Activated CD4-positive, alpha-beta T cell treated with anti-CD3 and anti-CD28 coated beads, Interleukin-2, amount 10 ng/mL, durations not matched to agents 7 days and 5 days (primary cell): ENCODE results near the gene CCDC170. TPM values are rescaled to one million over a fixed set of nuclear protein-coding genes. Genes with fewer than 3 reads are reported as not detected.

Experiments used
- CTCF ChIA-PET: fragments of 350-600 bp; sonication (Branson Sonifier 250); formaldehyde crosslinking; loops from one replicate; lab custom pipeline; 2021; ENCODE audit warnings: antibody characterized with exemption; lab: Charles Lee
- POLR2A ChIA-PET: fragments of 350-600 bp; sonication (Branson Sonifier 250); formaldehyde crosslinking; loops from one replicate; lab custom pipeline; 2021; ENCODE audit warnings: antibody characterized with exemption; lab: Charles Lee
- DNase-seq: peaks from one replicate; pipeline ENCODE4 v3.0.0-alpha.2; 2020
- H3K27ac Mint-ChIP-seq: one replicate; pipeline ENCODE4 v1.8.0; 2021; ENCODE audit warnings: mild to moderate bottlenecking, moderate library complexity, mixed read lengths
- H3K27me3 Mint-ChIP-seq: one replicate; pipeline ENCODE4 v1.8.0; 2021; ENCODE audit warnings: mixed read lengths
- H3K36me3 Mint-ChIP-seq: one replicate; pipeline ENCODE4 v1.8.0; 2021; ENCODE audit warnings: low read depth, mixed read lengths
- H3K4me1 Mint-ChIP-seq: one replicate; pipeline ENCODE4 v1.8.0; 2021; ENCODE audit warnings: mixed read lengths
- H3K4me3 Mint-ChIP-seq: one replicate; pipeline ENCODE4 v1.8.0; 2021; ENCODE audit warnings: mild to moderate bottlenecking, moderate library complexity, mixed read lengths
- H3K9me3 Mint-ChIP-seq: one replicate; pipeline ENCODE4 v1.8.0; 2021; ENCODE audit warnings: mixed read lengths
- total RNA-seq, 2 experiments: library from RNA; stranded (reverse); gene quantifications; one replicate each; pipeline ENCODE4 v1.2.3, GENCODE V29; 2021

Gene CCDC170
- total RNA-seq, 2 experiments from 2014 or later = not detected

- Mint-ChIP-seq H3K36me3 (no peaks in the 10 kb centered on the region), H3K4me3 (no peak overlapping the region), H3K27me3 (no peaks in the 10 kb centered on the region), H3K27ac (no peak overlapping the region), H3K9me3 (no peaks in the 10 kb centered on the region), H3K4me1 (peaks cover 10% of the 10 kb centered on the region)
- peak; percentile 60 for DNase-seq
- ChIA-PET CTCF (interaction anchor here (0.6 to 0.8 kb wide), 2 partner anchors 13 to 82 kb away, joined by 3 read pairs; no protein-coding TSS in a partner anchor), POLR2A (no interaction called here)
Measured at GRCh38 chr6:151475653-151476523, 17.9 kb upstream of the CCDC170 start.

- Mint-ChIP-seq H3K27ac (no peak overlapping the region), H3K4me1 (peaks cover 27% of the 10 kb centered on the region), H3K4me3 (no peak overlapping the region), H3K36me3 (no peaks in the 10 kb centered on the region), H3K9me3 (no peaks in the 10 kb centered on the region), H3K27me3 (no peaks in the 10 kb centered on the region)
- POLR2A ChIA-PET = no interaction called here
- no peak for DNase-seq
- CTCF ChIA-PET = no interaction called here
Measured at GRCh38 chr6:151477726-151478125, 16.1 kb upstream of the CCDC170 start.

GRCh38 chr6:151478670-151479069 lies 15.1 kb upstream of the CCDC170 start:
- Mint-ChIP-seq H3K9me3 (no peaks in the 10 kb centered on the region), H3K27ac (no peak overlapping the region), H3K4me1 (peaks cover 28% of the 10 kb centered on the region), H3K4me3 (no peak overlapping the region), H3K36me3 (no peaks in the 10 kb centered on the region), H3K27me3 (no peaks in the 10 kb centered on the region)
- no peak for DNase-seq
- ChIA-PET POLR2A (no interaction called here), CTCF (interaction anchor here (0.6 kb wide), 1 partner anchor 750 kb away, joined by 3 read pairs; no protein-coding TSS in a partner anchor)

GRCh38 chr6:151481786-151482185 lies 12.0 kb upstream of the CCDC170 start:
- ChIA-PET POLR2A (no interaction called here), CTCF (no interaction called here)
- no peaks in the 10 kb centered on the region for H3K36me3 Mint-ChIP-seq
- H3K27me3 Mint-ChIP-seq = no peaks in the 10 kb centered on the region
- H3K9me3 Mint-ChIP-seq = no peaks in the 10 kb centered on the region
- H3K27ac Mint-ChIP-seq = no peak overlapping the region
- H3K4me3 Mint-ChIP-seq = no peak overlapping the region
- peaks cover 18% of the 10 kb centered on the region for H3K4me1 Mint-ChIP-seq
- no peak for DNase-seq

GRCh38 chr6:151482290-151482689 lies 11.5 kb upstream of the CCDC170 start:
- Mint-ChIP-seq H3K4me1 (peaks cover 18% of the 10 kb centered on the region), H3K4me3 (peak overlapping the region; percentile 67), H3K9me3 (no peaks in the 10 kb centered on the region), H3K36me3 (no peaks in the 10 kb centered on the region), H3K27ac (peak overlapping the region; percentile 93), H3K27me3 (peaks cover 3% of the 10 kb centered on the region)
- no peak for DNase-seq
- ChIA-PET CTCF (interaction anchor here (0.9 kb wide), 1 partner anchor 35 kb away, joined by 3 read pairs; no protein-coding TSS in a partner anchor), POLR2A (no interaction called here)

GRCh38 chr6:151483994-151484393 lies 9.8 kb upstream of the CCDC170 start:
- Mint-ChIP-seq H3K27me3 (peaks cover 6% of the 10 kb centered on the region), H3K4me3 (no peak overlapping the region), H3K9me3 (no peaks in the 10 kb centered on the region), H3K27ac (no peak overlapping the region), H3K4me1 (peaks cover 18% of the 10 kb centered on the region), H3K36me3 (no peaks in the 10 kb centered on the region)
- DNase-seq = no peak
- ChIA-PET CTCF (interaction anchor here (0.6 kb wide), 1 partner anchor 294 kb away, joined by 3 read pairs; no protein-coding TSS in a partner anchor), POLR2A (no interaction called here)

- ChIA-PET POLR2A (no interaction called here), CTCF (no interaction called here)
- peaks cover 2% of the 10 kb centered on the region for H3K4me1 Mint-ChIP-seq
- H3K27ac Mint-ChIP-seq = no peak overlapping the region
- no peaks in the 10 kb centered on the region for H3K36me3 Mint-ChIP-seq
- peaks cover 22% of the 10 kb centered on the region for H3K27me3 Mint-ChIP-seq
- H3K4me3 Mint-ChIP-seq = no peak overlapping the region
- H3K9me3 Mint-ChIP-seq = no peaks in the 10 kb centered on the region
- DNase-seq = no peak
Measured at GRCh38 chr6:151488226-151488625, 5.6 kb upstream of the CCDC170 start.

- ChIA-PET POLR2A (no interaction called here), CTCF (interaction anchor here (0.7 kb wide), 1 partner anchor 50 kb away, joined by 3 read pairs; no protein-coding TSS in a partner anchor)
- H3K9me3 Mint-ChIP-seq = no peaks in the 10 kb centered on the region
- no peaks in the 10 kb centered on the region for H3K36me3 Mint-ChIP-seq
- no peak for DNase-seq
- H3K4me3 Mint-ChIP-seq = no peak overlapping the region
- peaks cover 44% of the 10 kb centered on the region for H3K27me3 Mint-ChIP-seq
- H3K4me1 Mint-ChIP-seq = peaks cover 13% of the 10 kb centered on the region
- H3K27ac Mint-ChIP-seq = no peak overlapping the region
Measured at GRCh38 chr6:151490996-151491395, 2.8 kb upstream of the CCDC170 start.

- ChIA-PET CTCF (no interaction called here), POLR2A (no interaction called here)
- Mint-ChIP-seq H3K27ac (no peak overlapping the region), H3K27me3 (peaks cover 53% of the 10 kb centered on the region), H3K36me3 (no peaks in the 10 kb centered on the region), H3K4me3 (peak overlapping the region; percentile 54), H3K4me1 (peaks cover 14% of the 10 kb centered on the region), H3K9me3 (no peaks in the 10 kb centered on the region)
- DNase-seq = no peak
Measured at GRCh38 chr6:151493161-151493803, 535 bp upstream of the CCDC170 start.

GRCh38 chr6:151494235-151494935 lies 568 bp downstream of the CCDC170 start:
- no peaks in the 10 kb centered on the region for H3K36me3 Mint-ChIP-seq
- no peaks in the 10 kb centered on the region for H3K9me3 Mint-ChIP-seq
- peaks cover 19% of the 10 kb centered on the region for H3K4me1 Mint-ChIP-seq
- H3K27ac Mint-ChIP-seq = no peak overlapping the region
- CTCF ChIA-PET = no interaction called here
- H3K27me3 Mint-ChIP-seq = peaks cover 47% of the 10 kb centered on the region
- H3K4me3 Mint-ChIP-seq = peak overlapping the region; percentile 71
- DNase-seq = peak; percentile 54
- POLR2A ChIA-PET = no interaction called here

- Mint-ChIP-seq H3K4me1 (peaks cover 23% of the 10 kb centered on the region), H3K4me3 (peak overlapping the region; percentile 71), H3K27me3 (peaks cover 51% of the 10 kb centered on the region), H3K36me3 (no peaks in the 10 kb centered on the region), H3K9me3 (no peaks in the 10 kb centered on the region), H3K27ac (no peak overlapping the region)
- DNase-seq = no peak
- POLR2A ChIA-PET = no interaction called here
- CTCF ChIA-PET = no interaction called here
Measured at GRCh38 chr6:151494936-151495320, 1.1 kb downstream of the CCDC170 start.

GRCh38 chr6:151495380-151495779 lies 1.6 kb downstream of the CCDC170 start:
- ChIA-PET CTCF (no interaction called here), POLR2A (no interaction called here)
- Mint-ChIP-seq H3K4me1 (peaks cover 24% of the 10 kb centered on the region), H3K36me3 (no peaks in the 10 kb centered on the region), H3K9me3 (no peaks in the 10 kb centered on the region), H3K4me3 (no peak overlapping the region), H3K27ac (no peak overlapping the region), H3K27me3 (peaks cover 54% of the 10 kb centered on the region)
- no peak for DNase-seq
